NCI-H82 treated with DMSO at 0.1 percent for 48 hours (cell line): ENCODE results near the gene PPM1E.
"Not testable (repeated sequence)": the region's sequence is repeated elsewhere in the genome, so short reads cannot be mapped to it uniquely, and the experiment has no call there.

ENCODE experiments used
- DNase-seq: peaks from one replicate; lab custom pipeline; 2025; ENCODE audit not compliant: unreplicated experiment; lab: John Stamatoyannopoulos, UW

The PPM1E gene

GRCh38 chr17:58837699-58838098 is 82.0 kb downstream of the PPM1E start:
- no peak for DNase-seq

GRCh38 chr17:58840820-58841612 is 85.4 kb downstream of the PPM1E start:
- no peak for DNase-seq

GRCh38 chr17:58846413-58846812 is 90.8 kb downstream of the PPM1E start:
- not testable (repeated sequence) for DNase-seq

- not testable (repeated sequence) for DNase-seq
These were observed 94.5 kb downstream of the PPM1E start for GRCh38 chr17:58850106-58850505.

GRCh38 chr17:58865301-58865700 is 109.6 kb downstream of the PPM1E start:
- DNase-seq = no peak

- DNase-seq = no peak
These were observed 115.1 kb downstream of the PPM1E start for GRCh38 chr17:58870747-58871146.

GRCh38 chr17:58873926-58874325 is 118.3 kb downstream of the PPM1E start:
- no peak for DNase-seq

GRCh38 chr17:58875261-58875660 is 119.6 kb downstream of the PPM1E start:
- no peak for DNase-seq

- no peak for DNase-seq
These were observed 128.5 kb downstream of the PPM1E start for GRCh38 chr17:58884161-58884560.

GRCh38 chr17:58886514-58886913 is 130.9 kb downstream of the PPM1E start:
- no peak for DNase-seq

- no peak for DNase-seq
These were observed 134.3 kb downstream of the PPM1E start for GRCh38 chr17:58889928-58890327.

- DNase-seq = no peak
These were observed 143.5 kb downstream of the PPM1E start for GRCh38 chr17:58899191-58899590.

GRCh38 chr17:58902322-58902721 is 146.7 kb downstream of the PPM1E start:
- no peak for DNase-seq

GRCh38 chr17:58911741-58912343 is 156.2 kb downstream of the PPM1E start:
- no peak for DNase-seq

GRCh38 chr17:58913552-58913951 is 157.9 kb downstream of the PPM1E start:
- DNase-seq = no peak

GRCh38 chr17:58913971-58914769 is 158.5 kb downstream of the PPM1E start:
- no peak for DNase-seq

GRCh38 chr17:58917228-58917627 is 161.6 kb downstream of the PPM1E start:
- no peak for DNase-seq

GRCh38 chr17:58918072-58918471 is 162.4 kb downstream of the PPM1E start:
- DNase-seq = no peak

- DNase-seq = no peak
These were observed 163.2 kb downstream of the PPM1E start for GRCh38 chr17:58918884-58919283.

GRCh38 chr17:58920773-58921172 is 165.1 kb downstream of the PPM1E start:
- no peak for DNase-seq

- DNase-seq = no peak
These were observed 177.3 kb downstream of the PPM1E start for GRCh38 chr17:58932956-58933355.

GRCh38 chr17:58936295-58936694 is 180.6 kb downstream of the PPM1E start:
- DNase-seq = no peak
